ENCODE measurements around the gene ACSL3.

ACSL3 gene

GRCh38 chr2:222869252-222869560, 8.4 kb downstream of the ACSL3 start:
- no peak for TF ChIP-seq CTCF (IDR thresholded peaks at IDR 0.05; ENCODE audit: control insufficient read depth, insufficient read depth, low read depth, low read length, missing control alignments)
- H3K4me3 ChIP-seq (ENCODE audit: control insufficient read depth, low read depth, low read length), result no peak overlapping the region
- no peak for DNase-seq (ENCODE audit: low read depth)

- no peak for DNase-seq (ENCODE audit: low read depth)
- no peak for TF ChIP-seq CTCF (IDR thresholded peaks at IDR 0.05; ENCODE audit: control insufficient read depth, insufficient read depth, low read depth, low read length, missing control alignments)
- no peak overlapping the region for H3K4me3 ChIP-seq (ENCODE audit: control insufficient read depth, low read depth, low read length)
These were observed 10.5 kb downstream of the ACSL3 start for GRCh38 chr2:222871291-222871690.

DNA sequence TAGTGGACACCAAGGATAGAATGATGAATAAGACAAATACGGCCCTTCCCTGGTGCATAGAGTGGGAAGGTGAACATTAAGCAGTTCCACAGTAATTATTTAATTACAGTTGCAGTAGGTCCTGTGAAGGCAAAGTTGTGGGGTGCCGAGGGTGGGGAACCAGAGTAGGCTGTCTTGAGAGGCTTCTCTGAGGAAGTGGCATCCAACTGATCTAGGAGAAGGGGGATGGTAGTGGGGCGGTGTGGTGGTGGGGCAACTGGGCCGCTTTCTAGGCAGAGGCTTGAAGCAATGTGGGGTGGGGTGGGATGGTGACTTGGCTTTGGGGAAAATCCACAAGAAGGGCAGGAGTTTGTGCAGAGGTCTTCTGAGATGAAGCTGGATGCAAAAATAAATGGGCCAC, 11.7 kb downstream of the ACSL3 start:
- no peak for TF ChIP-seq CTCF (IDR thresholded peaks at IDR 0.05; ENCODE audit: control insufficient read depth, insufficient read depth, low read depth, low read length, missing control alignments)
- DNase-seq (ENCODE audit: low read depth), result no peak
- no peak overlapping the region for H3K4me3 ChIP-seq (ENCODE audit: control insufficient read depth, low read depth, low read length)

DNA sequence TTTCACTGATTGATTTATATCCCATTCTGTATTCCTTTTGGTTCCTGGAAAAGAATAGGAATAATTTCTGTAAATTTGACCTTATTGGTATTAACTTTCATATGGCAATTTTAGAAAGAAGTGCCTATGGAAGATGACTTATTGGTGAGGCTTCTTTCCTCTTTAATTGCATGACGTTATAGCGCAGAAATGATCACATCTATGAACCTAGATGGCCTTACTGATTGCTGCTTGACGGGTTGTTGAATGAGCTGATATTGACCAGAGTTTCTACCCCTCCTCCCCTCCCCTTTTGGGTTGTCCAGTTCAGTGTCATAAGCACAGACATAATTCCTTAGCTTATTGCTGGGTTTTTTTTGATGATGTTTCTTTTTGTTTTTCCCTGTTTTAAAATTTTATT, 14.6 kb downstream of the ACSL3 start:
- TF ChIP-seq CTCF (IDR thresholded peaks at IDR 0.05; ENCODE audit: control insufficient read depth, insufficient read depth, low read depth, low read length, missing control alignments), result no peak
- no peak overlapping the region for H3K4me3 ChIP-seq (ENCODE audit: control insufficient read depth, low read depth, low read length)
- no peak for DNase-seq (ENCODE audit: low read depth)

- TF ChIP-seq CTCF (IDR thresholded peaks at IDR 0.05; ENCODE audit: control insufficient read depth, insufficient read depth, low read depth, low read length, missing control alignments), result no peak
- no peak for DNase-seq (ENCODE audit: low read depth)
These were observed 16.1 kb downstream of the ACSL3 start for GRCh38 chr2:222876947-222877346.

DNA sequence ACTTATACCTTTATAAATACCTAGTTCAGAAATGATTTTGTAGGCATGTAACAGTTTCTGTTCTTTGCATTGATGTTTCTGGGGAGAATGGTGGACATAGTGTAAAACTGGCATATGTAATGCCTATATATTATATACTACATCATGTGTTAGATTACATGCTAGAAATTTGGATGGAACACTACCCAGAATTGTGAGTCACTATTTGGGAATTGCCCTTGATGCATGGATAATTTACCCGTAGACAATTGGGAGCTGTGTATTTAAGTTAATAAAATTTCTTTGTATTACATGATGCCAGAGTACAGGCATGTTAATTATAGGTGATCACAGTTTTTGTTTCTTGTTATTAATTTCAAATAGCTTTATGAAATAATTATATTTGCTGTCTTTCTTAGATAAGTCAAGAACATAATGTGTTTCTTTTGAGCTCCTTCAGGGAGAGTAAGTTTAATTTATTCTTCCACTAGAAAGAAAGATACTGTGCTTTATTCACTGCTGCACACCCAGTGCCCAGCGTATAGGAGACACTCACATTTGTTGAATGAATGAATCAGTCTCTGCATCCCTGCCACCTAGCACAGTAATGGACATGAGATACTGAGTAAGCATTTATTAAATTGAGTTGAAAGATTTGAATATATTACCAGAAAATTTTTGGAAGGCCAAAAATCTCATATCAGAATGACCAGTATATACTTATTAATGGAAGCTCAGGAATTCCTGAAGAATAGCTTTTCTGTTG, 16.9 kb downstream of the ACSL3 start:
- no peak overlapping the region for H3K4me3 ChIP-seq (ENCODE audit: control insufficient read depth, low read depth, low read length)
- TF ChIP-seq CTCF (IDR thresholded peaks at IDR 0.05; ENCODE audit: control insufficient read depth, insufficient read depth, low read depth, low read length, missing control alignments), result no peak
- no peak for DNase-seq (ENCODE audit: low read depth)

More at GRCh38 chr2:222876947-222877346, 16.1 kb downstream of the ACSL3 start:
- no peak overlapping the region for H3K4me3 ChIP-seq (ENCODE audit: control insufficient read depth, low read depth, low read length)
